ENCODE measurements around the gene SMR3A. TPM values are rescaled to one million over a fixed set of nuclear protein-coding genes. Genes with fewer than 3 reads are reported as not detected.

The SMR3A gene
- total RNA-seq, 1 donor: not detected

- Histone ChIP-seq H3K36me3 (ENCODE audit: insufficient read depth, low read length) (no peaks in the 10 kb centered on the region), H3K79me2 (ENCODE audit: insufficient read depth, low read length) (no peaks in the 10 kb centered on the region), H2AFZ (ENCODE audit: low read length) (no peak within 1 kb of the TSS), H4K20me1 (ENCODE audit: insufficient read depth, low read length) (no peaks in the 10 kb centered on the region), H3K4me2 (ENCODE audit: insufficient read depth, low read length) (no peak within 1 kb of the TSS), H3K4me1 (ENCODE audit: insufficient read depth, low read length) (no peaks in the 10 kb centered on the region), H3K27ac (ENCODE audit: low read depth, low read length) (no peak within 1 kb of the TSS), H3K4me3 (ENCODE audit: insufficient read depth, low read length) (no peak within 1 kb of the TSS), H3K27me3 (ENCODE audit: insufficient read depth, low read length) (no peaks in the 10 kb centered on the region), H3K9me3 (ENCODE audit: low read depth, low read length) (no peaks in the 10 kb centered on the region)
- no peak for TF ChIP-seq CTCF (IDR thresholded peaks at IDR 0.05; ENCODE audit: extremely low read depth, low read depth, low read length)
- DNase-seq (ENCODE audit: insufficient read length, low spot score, missing footprints): no peak
Observed at GRCh38 chr4:70334681-70335080, 25.9 kb upstream of the SMR3A start, which contains the start of gene CABS1. TSS of gene CABS1 (plus strand) at chr4:70334981. CDS start at chr4:70335040, 59 bp downstream.

GRCh38 chr4:70336043-70336442 lies 24.5 kb upstream of the SMR3A start:
- Histone ChIP-seq H3K27me3 (ENCODE audit: insufficient read depth, low read length) (no peaks in the 10 kb centered on the region), H3K27ac (ENCODE audit: low read depth, low read length) (no peak overlapping the region), H3K4me3 (ENCODE audit: insufficient read depth, low read length) (no peak overlapping the region), H2AFZ (ENCODE audit: low read length) (no peak overlapping the region), H3K79me2 (ENCODE audit: insufficient read depth, low read length) (no peaks in the 10 kb centered on the region), H3K36me3 (ENCODE audit: insufficient read depth, low read length) (no peaks in the 10 kb centered on the region), H3K4me1 (ENCODE audit: insufficient read depth, low read length) (no peaks in the 10 kb centered on the region), H4K20me1 (ENCODE audit: insufficient read depth, low read length) (no peaks in the 10 kb centered on the region), H3K9me3 (ENCODE audit: low read depth, low read length) (no peaks in the 10 kb centered on the region), H3K4me2 (ENCODE audit: insufficient read depth, low read length) (no peak overlapping the region)
- no peak for TF ChIP-seq CTCF (IDR thresholded peaks at IDR 0.05; ENCODE audit: extremely low read depth, low read depth, low read length)
- DNase-seq (ENCODE audit: insufficient read length, low spot score, missing footprints): no peak

- no peak for DNase-seq (ENCODE audit: insufficient read length, low spot score, missing footprints)
- Histone ChIP-seq H3K4me2 (ENCODE audit: insufficient read depth, low read length) (no peak overlapping the region), H3K79me2 (ENCODE audit: insufficient read depth, low read length) (no peaks in the 10 kb centered on the region), H3K4me3 (ENCODE audit: insufficient read depth, low read length) (no peak overlapping the region), H3K27ac (ENCODE audit: low read depth, low read length) (no peak overlapping the region), H3K9me3 (ENCODE audit: low read depth, low read length) (no peaks in the 10 kb centered on the region), H3K36me3 (ENCODE audit: insufficient read depth, low read length) (no peaks in the 10 kb centered on the region), H3K4me1 (ENCODE audit: insufficient read depth, low read length) (no peaks in the 10 kb centered on the region), H3K27me3 (ENCODE audit: insufficient read depth, low read length) (no peaks in the 10 kb centered on the region), H2AFZ (ENCODE audit: low read length) (no peak overlapping the region), H4K20me1 (ENCODE audit: insufficient read depth, low read length) (no peaks in the 10 kb centered on the region)
- TF ChIP-seq CTCF (IDR thresholded peaks at IDR 0.05; ENCODE audit: extremely low read depth, low read depth, low read length): no peak
Observed at GRCh38 chr4:70337886-70338420, 22.6 kb upstream of the SMR3A start.

- Histone ChIP-seq H3K4me2 (ENCODE audit: insufficient read depth, low read length) (no peak overlapping the region), H3K4me3 (ENCODE audit: insufficient read depth, low read length) (no peak overlapping the region), H4K20me1 (ENCODE audit: insufficient read depth, low read length) (no peaks in the 10 kb centered on the region), H3K27me3 (ENCODE audit: insufficient read depth, low read length) (no peaks in the 10 kb centered on the region), H3K36me3 (ENCODE audit: insufficient read depth, low read length) (no peaks in the 10 kb centered on the region), H3K9me3 (ENCODE audit: low read depth, low read length) (no peaks in the 10 kb centered on the region), H3K79me2 (ENCODE audit: insufficient read depth, low read length) (no peaks in the 10 kb centered on the region), H3K27ac (ENCODE audit: low read depth, low read length) (no peak overlapping the region), H2AFZ (ENCODE audit: low read length) (no peak overlapping the region), H3K4me1 (ENCODE audit: insufficient read depth, low read length) (no peaks in the 10 kb centered on the region)
- TF ChIP-seq CTCF (IDR thresholded peaks at IDR 0.05; ENCODE audit: extremely low read depth, low read depth, low read length): no peak
- DNase-seq (ENCODE audit: insufficient read length, low spot score, missing footprints): no peak
Observed at GRCh38 chr4:70356185-70356584, 4.4 kb upstream of the SMR3A start.
